CD14-positive monocyte (primary cell): ENCODE measurements around the gene TNFAIP8L3. TPM values are rescaled to one million over a fixed set of nuclear protein-coding genes. Genes with fewer than 3 reads are reported as not detected.

Experiments
- DNase-seq, 3 donors: peaks; one replicate each; pipeline ENCODE4 v3.0.0-alpha.2; 2011 to 2022
- H2AFZ ChIP-seq: 2 replicates; pipeline ENCODE4 v1.6.0; 2012; ENCODE audit warnings: mild to moderate bottlenecking, low read depth, low read length, inconsistent platforms; ENCODE audit not compliant: insufficient read depth, poor library complexity, severe bottlenecking
- H3K27ac ChIP-seq, 2 donors: 1 replicate in 1 of 2; 2 replicates in 1 of 2; pipeline ENCODE4 v1.5.1; 2012 to 2013; ENCODE audit warnings: low read length in 2 of 2, control low read depth in 1 of 2, inconsistent platforms in 1 of 2, low read depth in 1 of 2, mild to moderate bottlenecking in 1 of 2
- H3K27me3 ChIP-seq, 2 donors: one replicate each; pipeline versions ENCODE4 v1.6.0 to v1.6.1; 2011 to 2013; ENCODE audit warnings: low read length in 2 of 2; ENCODE audit not compliant: control insufficient read depth in 2 of 2, insufficient read depth in 2 of 2
- H3K36me3 ChIP-seq, 2 donors: replicated peaks in 1 of 2; 1 replicate in 1 of 2; 2 replicates in 1 of 2; pipeline versions ENCODE4 v1.5.1 to v1.6.1; 2012 to 2013; ENCODE audit warnings: low read length in 2 of 2, control low read depth in 1 of 2, inconsistent platforms in 1 of 2, mild to moderate bottlenecking in 1 of 2; ENCODE audit not compliant: insufficient read depth in 2 of 2, control insufficient read depth in 1 of 2
- H3K4me1 ChIP-seq, 2 donors: 1 replicate in 1 of 2; 2 replicates in 1 of 2; pipeline versions ENCODE4 v1.5.1 to v1.6.1; 2012 to 2013; ENCODE audit warnings: low read length in 2 of 2, control low read depth in 1 of 2, inconsistent platforms in 1 of 2, mild to moderate bottlenecking in 1 of 2, moderate library complexity in 1 of 2; ENCODE audit not compliant: insufficient read depth in 2 of 2, control insufficient read depth in 1 of 2
- H3K4me2 ChIP-seq: replicated peaks from 2 replicates; pipeline ENCODE3; 2012; ENCODE audit warnings: low read length, moderate library complexity, mild to moderate bottlenecking; ENCODE audit not compliant: poor library complexity, severe bottlenecking; ENCODE audit errors: extremely low read depth
- H3K4me3 ChIP-seq, 3 experiments: fragments of 200-600 bp in 1 of 3; sonication (generic) in 1 of 3; replicated peaks in 1 of 3; 1 replicate in 2 of 3; 2 replicates in 1 of 3; pipeline ENCODE4 v1.5.1; 2011 to 2013; ENCODE audit warnings: low read length in 3 of 3, mild to moderate bottlenecking in 3 of 3, control low read depth in 2 of 3, low read depth in 2 of 3, inconsistent platforms in 1 of 3, moderate library complexity in 1 of 3
- H3K79me2 ChIP-seq: 2 replicates; pipeline ENCODE4 v1.6.0; 2012; ENCODE audit warnings: mild to moderate bottlenecking, control low read depth, inconsistent platforms, low read length, moderate library complexity; ENCODE audit not compliant: insufficient read depth
- H3K9ac ChIP-seq: 2 replicates; pipeline ENCODE4 v1.6.0; 2017; ENCODE audit warnings: low read length, mild to moderate bottlenecking; ENCODE audit not compliant: insufficient read depth, poor library complexity, severe bottlenecking
- H3K9me3 ChIP-seq, 2 donors: replicated peaks in 1 of 2; 1 replicate in 1 of 2; 2 replicates in 1 of 2; pipeline versions ENCODE4 v1.5.1 to v1.6.1; 2012 to 2013; ENCODE audit warnings: low read length in 2 of 2, control low read depth in 1 of 2; ENCODE audit not compliant: control insufficient read depth in 1 of 2, insufficient read depth in 1 of 2
- H4K20me1 ChIP-seq: 2 replicates; pipeline ENCODE4 v1.6.0; 2012; ENCODE audit warnings: mild to moderate bottlenecking, low read length, control low read depth, moderate library complexity; ENCODE audit not compliant: insufficient read depth
- H3K27ac Mint-ChIP-seq, 7 donors: one replicate each; pipeline ENCODE4 v1.8.0; 2020; ENCODE audit warnings: mild to moderate bottlenecking in 7 of 7, mixed read lengths in 7 of 7, moderate library complexity in 6 of 7, inconsistent platforms in 2 of 7
- H3K27me3 Mint-ChIP-seq, 3 donors: one replicate each; pipeline ENCODE4 v1.8.0; 2021 to 2022; ENCODE audit warnings: low read depth in 3 of 3, mild to moderate bottlenecking in 3 of 3, mixed read lengths in 3 of 3, moderate library complexity in 3 of 3, inconsistent platforms in 1 of 3
- H3K36me3 Mint-ChIP-seq, 2 donors: one replicate each; pipeline ENCODE4 v1.8.0; 2020; ENCODE audit warnings: mixed read lengths in 2 of 2, inconsistent platforms in 1 of 2, mild to moderate bottlenecking in 1 of 2
- H3K4me1 Mint-ChIP-seq: one replicate; pipeline ENCODE4 v1.8.0; 2020; ENCODE audit warnings: mild to moderate bottlenecking, mixed read lengths
- H3K4me3 Mint-ChIP-seq, 2 donors: one replicate each; pipeline ENCODE4 v1.8.0; 2020; ENCODE audit warnings: mild to moderate bottlenecking in 2 of 2, mixed read lengths in 2 of 2, moderate library complexity in 1 of 2
- H3K9me3 Mint-ChIP-seq, 7 donors: one replicate each; pipeline ENCODE4 v1.8.0; 2020 to 2022; ENCODE audit warnings: mixed read lengths in 7 of 7, mild to moderate bottlenecking in 6 of 7, moderate library complexity in 6 of 7, inconsistent platforms in 2 of 7
- WGBS: methylation state at CpG from one replicate; pipeline ENCODE4 v1.1.5; 2013; ENCODE audit warnings: missing lambda C conversion rate; ENCODE audit not compliant: insufficient coverage; 5-methylcytosine and 5-hydroxymethylcytosine counted together
- intact Hi-C, 2 donors: fragments of 100-400 bp; cut with micrococcal nuclease; formaldehyde crosslinking; loops; one replicate each; pipeline versions ENCODE4 v1.15.0 to v1.15.1; 2023
- polyA plus RNA-seq, 3 donors: library from polyadenylated mRNA; depleted of rRNA in 1 of 3; unstranded in 2 of 3; stranded (reverse) in 1 of 3; fragments of 300-500 nt in 2 of 3; fragments of >200 nt in 1 of 3; fragmentation: Illumina TruSeq in 2 of 3; gene quantifications; 1 replicate in 2 of 3; 2 replicates in 1 of 3; pipeline ENCODE4 v1.2.3, GENCODE V29; 2012 to 2021
- TF ChIP-seq, protein P1 (sequence below): fragments of 200-600 bp; IDR thresholded peaks from one replicate; pipeline ENCODE4 v1.8.0; 2022; ENCODE audit warnings: antibody characterized with exemption, mild to moderate bottlenecking

The TNFAIP8L3 gene
- polyA plus RNA-seq, 3 donors = not detected

DNA sequence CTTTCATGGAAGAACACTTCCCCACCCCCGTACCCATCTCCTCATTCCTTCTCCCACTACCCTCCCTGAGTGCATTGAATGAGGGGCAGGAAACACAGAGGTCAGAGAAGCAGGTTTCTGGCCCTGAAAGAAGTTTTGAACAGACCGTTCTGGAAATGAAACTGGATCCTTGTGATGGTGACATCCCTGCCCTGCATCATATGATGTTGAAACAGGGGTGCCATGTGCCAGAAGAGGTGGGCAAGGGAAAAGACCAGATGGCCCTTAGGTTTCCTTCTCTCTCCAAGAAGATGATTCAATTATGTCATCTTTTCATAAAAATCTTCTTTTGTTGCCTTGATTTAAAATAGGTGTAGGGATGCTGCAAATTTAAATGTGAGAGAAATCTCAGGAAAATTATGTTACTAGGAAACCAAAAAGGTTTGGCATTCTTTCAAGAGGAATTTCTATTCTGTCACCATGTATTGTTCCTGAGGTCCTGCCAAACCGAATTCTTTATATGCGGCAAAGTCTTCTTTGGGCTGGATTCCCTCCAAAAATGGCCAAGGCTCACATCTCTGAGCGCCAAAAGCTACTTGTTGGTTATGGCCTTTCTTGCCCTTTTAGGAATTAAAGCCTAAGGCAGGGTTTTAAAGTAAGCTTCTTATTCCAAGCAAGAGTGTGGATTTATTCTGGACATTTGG, 19.9 kb upstream of the TNFAIP8L3 start:
- no peak overlapping the region for H3K9ac ChIP-seq
- no peaks in the 10 kb centered on the region for H3K36me3 ChIP-seq
- H3K27ac Mint-ChIP-seq = peak overlapping the region in 1 of 7 donors; percentile 53
- H3K36me3 Mint-ChIP-seq = no peaks in the 10 kb centered on the region
- 85% methylated on average over 4 of the region's 5 CpGs for WGBS
- TF ChIP-seq, protein P1, sequence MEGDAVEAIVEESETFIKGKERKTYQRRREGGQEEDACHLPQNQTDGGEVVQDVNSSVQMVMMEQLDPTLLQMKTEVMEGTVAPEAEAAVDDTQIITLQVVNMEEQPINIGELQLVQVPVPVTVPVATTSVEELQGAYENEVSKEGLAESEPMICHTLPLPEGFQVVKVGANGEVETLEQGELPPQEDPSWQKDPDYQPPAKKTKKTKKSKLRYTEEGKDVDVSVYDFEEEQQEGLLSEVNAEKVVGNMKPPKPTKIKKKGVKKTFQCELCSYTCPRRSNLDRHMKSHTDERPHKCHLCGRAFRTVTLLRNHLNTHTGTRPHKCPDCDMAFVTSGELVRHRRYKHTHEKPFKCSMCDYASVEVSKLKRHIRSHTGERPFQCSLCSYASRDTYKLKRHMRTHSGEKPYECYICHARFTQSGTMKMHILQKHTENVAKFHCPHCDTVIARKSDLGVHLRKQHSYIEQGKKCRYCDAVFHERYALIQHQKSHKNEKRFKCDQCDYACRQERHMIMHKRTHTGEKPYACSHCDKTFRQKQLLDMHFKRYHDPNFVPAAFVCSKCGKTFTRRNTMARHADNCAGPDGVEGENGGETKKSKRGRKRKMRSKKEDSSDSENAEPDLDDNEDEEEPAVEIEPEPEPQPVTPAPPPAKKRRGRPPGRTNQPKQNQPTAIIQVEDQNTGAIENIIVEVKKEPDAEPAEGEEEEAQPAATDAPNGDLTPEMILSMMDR = no peak
- no peak for DNase-seq
- H3K27me3 Mint-ChIP-seq = peaks cover 12 to 22% (median 15%) of the 10 kb centered on the region in 3 donors
- intact Hi-C loops = no loop called here
- no peak overlapping the region for H3K27ac ChIP-seq
- peaks cover 4% of the 10 kb centered on the region for H3K4me1 Mint-ChIP-seq
- H2AFZ ChIP-seq = no peak overlapping the region
- H3K4me2 ChIP-seq = no peak overlapping the region
- H3K79me2 ChIP-seq = no peaks in the 10 kb centered on the region
- no peaks in the 10 kb centered on the region for H3K9me3 ChIP-seq
- H4K20me1 ChIP-seq = no peaks in the 10 kb centered on the region
- H3K4me3 ChIP-seq = no peak overlapping the region
- H3K27me3 ChIP-seq = peaks cover 9 to 11% of the 10 kb centered on the region in 2 donors
- H3K4me1 ChIP-seq = no peaks in the 10 kb centered on the region
- peaks cover 0 to 10% (median 0%) of the 10 kb centered on the region in 7 donors for H3K9me3 Mint-ChIP-seq
- no peak overlapping the region for H3K4me3 Mint-ChIP-seq

DNA sequence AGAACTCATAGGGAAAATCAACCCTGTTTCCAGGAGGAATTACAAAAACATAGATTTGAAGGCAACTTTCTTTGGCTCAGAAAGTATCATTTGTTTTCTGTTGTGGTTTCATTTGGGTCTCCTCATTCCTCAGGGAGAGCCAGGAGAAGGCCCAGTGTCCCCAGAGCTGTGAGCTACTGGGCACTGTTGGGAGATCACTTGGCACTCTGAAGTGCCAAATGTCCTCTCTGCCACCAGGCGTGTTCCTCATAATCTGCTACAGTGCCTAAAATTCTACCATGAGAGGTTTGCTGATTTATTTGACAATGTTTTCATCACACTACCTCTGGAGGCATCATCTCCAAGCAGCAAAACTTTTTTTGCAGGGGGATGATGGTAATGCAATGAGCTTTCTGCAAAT, 17.4 kb upstream of the TNFAIP8L3 start:
- Mint-ChIP-seq H3K27ac (no peak overlapping the region), H3K4me3 (no peak overlapping the region), H3K27me3 (peaks cover 8 to 16% (median 8%) of the 10 kb centered on the region in 3 donors), H3K36me3 (no peaks in the 10 kb centered on the region), H3K4me1 (peaks cover 4% of the 10 kb centered on the region), H3K9me3 (peaks cover 0 to 5% (median 0%) of the 10 kb centered on the region in 7 donors)
- no peak overlapping the region for H3K4me3 ChIP-seq
- no peaks in the 10 kb centered on the region for H3K4me1 ChIP-seq
- no peak overlapping the region for H2AFZ ChIP-seq
- H3K27me3 ChIP-seq = peaks cover 0 to 7% of the 10 kb centered on the region in 2 donors
- no peak overlapping the region for H3K27ac ChIP-seq
- TF ChIP-seq, protein P1 = no peak
- no peaks in the 10 kb centered on the region for H3K9me3 ChIP-seq
- no CpG with 5 or more reads among the region's 1 CpG for WGBS
- no peaks in the 10 kb centered on the region for H4K20me1 ChIP-seq
- no peak overlapping the region for H3K9ac ChIP-seq
- intact Hi-C loops = no loop called here
- no peaks in the 10 kb centered on the region for H3K36me3 ChIP-seq
- no peak overlapping the region for H3K4me2 ChIP-seq
- DNase-seq = no peak
- H3K79me2 ChIP-seq = no peaks in the 10 kb centered on the region
